HEK293 (cell line): ENCODE results near the gene MLH3.
A peak's percentile ranks its signal among the peaks of the same experiment; 100 is the strongest.

Experiments used
- CTCF ChIA-PET: fragments of 350-600 bp; formaldehyde crosslinking; extraction: SDS; loops from one replicate; lab custom pipeline; 2021; ENCODE audit warnings: antibody characterized with exemption; lab: Yijun Ruan, JAX
- POLR2A ChIA-PET: fragments of 300-600 bp; formaldehyde crosslinking; extraction: SDS; loops from one replicate; lab custom pipeline; 2020; ENCODE audit warnings: antibody characterized with exemption, inconsistent platforms; lab: Yijun Ruan, JAX
- H3K27ac ChIP-seq: fragments of 200-500 bp; sonication (Bioruptor generic); 2 replicates; pipeline ENCODE4 v1.5.1; 2014; ENCODE audit warnings: low read depth, low read length, control low read depth, inconsistent platforms; ENCODE audit errors: extremely low read depth
- H3K36me3 ChIP-seq, 2 experiments: fragments of 200-500 bp in 1 of 2; sonication (Bioruptor generic) in 1 of 2; 1 replicate in 1 of 2; 2 replicates in 1 of 2; pipeline ENCODE4 v1.5.1; 2014 to 2017; ENCODE audit warnings: inconsistent platforms in 2 of 2, low read length in 2 of 2; ENCODE audit not compliant: control insufficient read depth in 2 of 2, insufficient read depth in 1 of 2
- H3K4me1 ChIP-seq: fragments of 200-500 bp; sonication (Bioruptor generic); 2 replicates; pipeline ENCODE4 v1.5.1; 2014; ENCODE audit warnings: mild to moderate bottlenecking, low read length, inconsistent platforms; ENCODE audit not compliant: control insufficient read depth, insufficient read depth
- H3K4me3 ChIP-seq: 2 replicates; pipeline ENCODE4 v1.5.1; 2011; ENCODE audit warnings: low read depth, mild to moderate bottlenecking, control low read depth, low read length, moderate library complexity
- H3K9me3 ChIP-seq: fragments of 200-500 bp; sonication (Bioruptor generic); 2 replicates; pipeline ENCODE4 v1.5.1; 2014; ENCODE audit warnings: low read depth, low read length, inconsistent platforms; ENCODE audit not compliant: control insufficient read depth, insufficient read depth
- BCL11A ChIP-seq: fragments of 450-650 bp; formaldehyde crosslinking; IDR thresholded peaks from 2 replicates; pipeline ENCODE4 v1.5.1; 2016; ENCODE audit warnings: low read depth, missing biosample characterization, missing genetic modification characterization
- KLF1 ChIP-seq: fragments of 450-650 bp; formaldehyde crosslinking; IDR thresholded peaks from 2 replicates; pipeline ENCODE4 v1.5.1; 2016; ENCODE audit warnings: missing biosample characterization, missing genetic modification characterization
- KLF10 ChIP-seq: fragments of 450-650 bp; IDR thresholded peaks from 2 replicates; pipeline ENCODE4 v1.5.1; 2018; ENCODE audit warnings: missing biosample characterization, mild to moderate bottlenecking, missing genetic modification characterization
- KLF16 ChIP-seq: fragments of 450-650 bp; formaldehyde crosslinking; IDR thresholded peaks from 2 replicates; pipeline ENCODE4 v1.5.1; 2017; ENCODE audit warnings: missing biosample characterization, missing genetic modification characterization
- KLF7 ChIP-seq: fragments of 450-650 bp; formaldehyde crosslinking; IDR thresholded peaks from 2 replicates; pipeline ENCODE4 v1.5.1; 2016; ENCODE audit warnings: missing biosample characterization, missing genetic modification characterization, borderline replicate concordance
- KLF8 ChIP-seq: fragments of 450-650 bp; formaldehyde crosslinking; IDR thresholded peaks from 2 replicates; pipeline ENCODE4 v1.5.1; 2016; ENCODE audit warnings: missing biosample characterization, missing genetic modification characterization
- OSR2 ChIP-seq: fragments of 450-650 bp; formaldehyde crosslinking; IDR thresholded peaks from 2 replicates; pipeline ENCODE4 v1.5.1; 2016; ENCODE audit warnings: missing biosample characterization, missing genetic modification characterization
- ZIC2 ChIP-seq: fragments of 450-650 bp; formaldehyde crosslinking; IDR thresholded peaks from 2 replicates; pipeline ENCODE4 v1.5.1; 2016; ENCODE audit warnings: missing biosample characterization, missing genetic modification characterization
- ZNF10 ChIP-seq: fragments of 450-650 bp; formaldehyde crosslinking; IDR thresholded peaks from 2 replicates; pipeline ENCODE4 v1.5.1; 2017; ENCODE audit warnings: missing biosample characterization, missing genetic modification characterization
- ZNF174 ChIP-seq: fragments of 450-650 bp; formaldehyde crosslinking; IDR thresholded peaks from 2 replicates; pipeline ENCODE4 v1.5.0; 2017; ENCODE audit warnings: missing biosample characterization, mild to moderate bottlenecking, missing genetic modification characterization
- ZNF223 ChIP-seq: fragments of 450-650 bp; formaldehyde crosslinking; IDR thresholded peaks from 2 replicates; pipeline ENCODE4 v1.5.1; 2016; ENCODE audit warnings: missing biosample characterization, missing genetic modification characterization
- ZNF341 ChIP-seq: fragments of 450-650 bp; formaldehyde crosslinking; IDR thresholded peaks from 2 replicates; pipeline ENCODE4; 2016; ENCODE audit warnings: low read depth, missing biosample characterization, missing genetic modification characterization
- ZNF544 ChIP-seq: fragments of 450-650 bp; formaldehyde crosslinking; IDR thresholded peaks from 2 replicates; pipeline ENCODE4 v1.5.0; 2017; ENCODE audit warnings: missing biosample characterization, missing genetic modification characterization
- ZNF561 ChIP-seq: fragments of 450-650 bp; IDR thresholded peaks from 2 replicates; pipeline ENCODE4 v1.5.1; 2018; ENCODE audit warnings: missing biosample characterization, missing genetic modification characterization, borderline replicate concordance
- ZNF600 ChIP-seq: fragments of 450-650 bp; formaldehyde crosslinking; IDR thresholded peaks from 2 replicates; pipeline ENCODE4 v1.5.1; 2016; ENCODE audit warnings: missing biosample characterization, missing genetic modification characterization
- ZNF610 ChIP-seq: fragments of 450-650 bp; formaldehyde crosslinking; IDR thresholded peaks from 2 replicates; pipeline ENCODE4 v1.5.1; 2016; ENCODE audit warnings: missing biosample characterization, missing genetic modification characterization, borderline replicate concordance
- ZSCAN30 ChIP-seq: fragments of 450-650 bp; IDR thresholded peaks from 2 replicates; pipeline ENCODE4 v1.5.1; 2018; ENCODE audit warnings: missing biosample characterization, mild to moderate bottlenecking, missing genetic modification characterization, moderate library complexity
- TF ChIP-seq, protein P1 (sequence below): fragments of 450-650 bp; formaldehyde crosslinking; IDR thresholded peaks from 2 replicates; pipeline ENCODE4 v1.5.1; 2016; ENCODE audit warnings: missing biosample characterization, missing genetic modification characterization
- TF ChIP-seq, protein P2 (sequence below): fragments of 450-650 bp; formaldehyde crosslinking; IDR thresholded peaks from 2 replicates; pipeline ENCODE4 v1.5.1; 2016; ENCODE audit warnings: missing biosample characterization, missing genetic modification characterization
- TF ChIP-seq, protein P3 (sequence below): fragments of 450-650 bp; formaldehyde crosslinking; IDR thresholded peaks from 2 replicates; pipeline ENCODE4 v1.5.1; 2016; ENCODE audit warnings: missing biosample characterization, missing genetic modification characterization
- TF ChIP-seq, protein P4 (sequence below): fragments of 450-650 bp; formaldehyde crosslinking; IDR thresholded peaks from 2 replicates; pipeline ENCODE4 v1.5.1; 2016; ENCODE audit warnings: missing biosample characterization, missing genetic modification characterization
- TF ChIP-seq, protein P5 (sequence below): fragments of 450-650 bp; formaldehyde crosslinking; conservative IDR thresholded peaks from 2 replicates; pipeline ENCODE4 v1.5.1; 2016; ENCODE audit warnings: low read depth, missing biosample characterization, missing genetic modification characterization
- TF ChIP-seq, protein P6 (sequence below): fragments of 450-650 bp; formaldehyde crosslinking; IDR thresholded peaks from 2 replicates; pipeline ENCODE4 v1.5.1; 2016; ENCODE audit warnings: missing biosample characterization, missing genetic modification characterization

MLH3 gene

DNA sequence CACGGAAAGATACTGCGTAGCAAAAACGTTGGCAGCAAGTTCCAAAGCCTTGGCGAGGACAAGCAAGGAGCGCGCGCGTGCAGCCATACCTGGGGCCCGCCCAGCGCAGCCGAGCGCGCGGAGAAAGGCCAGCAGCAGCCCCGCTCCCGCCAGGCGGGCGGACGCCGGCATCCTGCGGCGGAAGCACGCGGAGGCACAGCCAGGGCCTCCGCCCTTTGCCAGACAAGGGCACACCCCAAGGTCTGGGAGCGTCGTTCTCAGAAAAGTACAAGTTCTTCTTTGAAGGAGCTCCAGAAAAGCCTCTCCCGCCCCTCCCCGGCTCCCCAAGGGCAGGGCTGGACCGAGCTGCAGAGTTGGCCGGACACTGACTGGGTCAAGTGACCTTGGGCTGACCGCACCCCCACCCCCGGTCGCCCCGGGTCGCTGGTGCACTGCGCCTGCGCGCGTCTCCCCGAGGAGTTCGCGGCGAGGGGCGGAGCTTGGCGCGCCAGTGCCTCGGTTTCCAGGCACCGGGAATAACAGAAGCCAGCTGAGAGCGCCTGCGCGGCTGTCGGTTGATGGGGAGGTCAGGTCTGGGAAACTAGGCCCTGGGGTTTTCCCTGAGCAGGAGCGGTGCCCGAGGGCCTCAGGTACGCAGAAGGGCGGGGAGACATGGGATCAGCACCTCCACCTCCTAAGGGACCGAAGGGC lies 18.0 kb upstream of the MLH3 start, which contains the start of gene ZC2HC1C:
ZC2HC1C (plus strand) TSS at position 521 of the 690 bp plus-strand sequence. CDS start 933 bp downstream, outside the sequence.
- ChIA-PET CTCF (interaction anchor here (0.6 to 1.5 kb wide), 4 partner anchors 19 to 638 kb away, joined by 3 to 8 read pairs (median 4); no protein-coding TSS in a partner anchor), POLR2A (interaction anchor here (0.5 to 1.4 kb wide), 8 partner anchors 16 to 1499 kb away, joined by 3 to 5 read pairs (median 3); partner anchors contain the start of genes MLH3, NEK9, NPC2 and PGF)
- peak within 1 kb of the TSS; percentile 78 for H3K27ac ChIP-seq
- H3K9me3 ChIP-seq, result no peaks in the 10 kb centered on the region
- H3K36me3 ChIP-seq, result no peaks in the 10 kb centered on the region
- peaks cover 5% of the 10 kb centered on the region for H3K4me1 ChIP-seq
- H3K4me3 ChIP-seq, result peak within 1 kb of the TSS; percentile 60
- TF ChIP-seq, protein P1, sequence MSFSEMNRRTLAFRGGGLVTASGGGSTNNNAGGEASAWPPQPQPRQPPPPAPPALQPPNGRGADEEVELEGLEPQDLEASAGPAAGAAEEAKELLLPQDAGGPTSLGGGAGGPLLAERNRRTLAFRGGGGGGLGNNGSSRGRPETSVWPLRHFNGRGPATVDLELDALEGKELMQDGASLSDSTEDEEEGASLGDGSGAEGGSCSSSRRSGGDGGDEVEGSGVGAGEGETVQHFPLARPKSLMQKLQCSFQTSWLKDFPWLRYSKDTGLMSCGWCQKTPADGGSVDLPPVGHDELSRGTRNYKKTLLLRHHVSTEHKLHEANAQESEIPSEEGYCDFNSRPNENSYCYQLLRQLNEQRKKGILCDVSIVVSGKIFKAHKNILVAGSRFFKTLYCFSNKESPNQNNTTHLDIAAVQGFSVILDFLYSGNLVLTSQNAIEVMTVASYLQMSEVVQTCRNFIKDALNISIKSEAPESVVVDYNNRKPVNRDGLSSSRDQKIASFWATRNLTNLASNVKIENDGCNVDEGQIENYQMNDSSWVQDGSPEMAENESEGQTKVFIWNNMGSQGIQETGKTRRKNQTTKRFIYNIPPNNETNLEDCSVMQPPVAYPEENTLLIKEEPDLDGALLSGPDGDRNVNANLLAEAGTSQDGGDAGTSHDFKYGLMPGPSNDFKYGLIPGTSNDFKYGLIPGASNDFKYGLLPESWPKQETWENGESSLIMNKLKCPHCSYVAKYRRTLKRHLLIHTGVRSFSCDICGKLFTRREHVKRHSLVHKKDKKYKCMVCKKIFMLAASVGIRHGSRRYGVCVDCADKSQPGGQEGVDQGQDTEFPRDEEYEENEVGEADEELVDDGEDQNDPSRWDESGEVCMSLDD (tag by site-specific recombination), result peak; percentile 78
- TF ChIP-seq KLF7 (peak; percentile 88; the same call in 1 of the 2 replicates), ZNF341 (tag by site-specific recombination) (peak; percentile 56; the same call in 1 of the 2 replicates), ZNF600 (tag by site-specific recombination) (peak; percentile 32; the same call in 1 of the 2 replicates), ZNF10 (0 out of 2 replicates have a peak, but pooled peaks have one; percentile 32), KLF8 (tag by site-specific recombination) (peak; percentile 80), ZNF561 (tag by site-specific recombination) (peak; percentile 53; the same call in 1 of the 2 replicates), ZSCAN30 (tag by site-specific recombination) (peak; percentile 83), OSR2 (tag by site-specific recombination) (peak; percentile 49; the same call in 1 of the 2 replicates), ZNF544 (no peak), ZIC2 (tag by site-specific recombination) (peak; percentile 73), KLF10 (tag by site-specific recombination) (0 out of 2 replicates have a peak, but pooled peaks have one; percentile 24), ZNF174 (tag by site-specific recombination) (no peak), ZNF223 (tag by site-specific recombination) (no peak), BCL11A (tag by site-specific recombination) (peak; percentile 98), KLF1 (tag by site-specific recombination) (peak; percentile 82), ZNF610 (tag by site-specific recombination) (0 out of 2 replicates have a peak, but pooled peaks have one; percentile 15), KLF16 (tag by site-specific recombination) (peak; percentile 43; the same call in 1 of the 2 replicates)
- TF ChIP-seq, protein P2, sequence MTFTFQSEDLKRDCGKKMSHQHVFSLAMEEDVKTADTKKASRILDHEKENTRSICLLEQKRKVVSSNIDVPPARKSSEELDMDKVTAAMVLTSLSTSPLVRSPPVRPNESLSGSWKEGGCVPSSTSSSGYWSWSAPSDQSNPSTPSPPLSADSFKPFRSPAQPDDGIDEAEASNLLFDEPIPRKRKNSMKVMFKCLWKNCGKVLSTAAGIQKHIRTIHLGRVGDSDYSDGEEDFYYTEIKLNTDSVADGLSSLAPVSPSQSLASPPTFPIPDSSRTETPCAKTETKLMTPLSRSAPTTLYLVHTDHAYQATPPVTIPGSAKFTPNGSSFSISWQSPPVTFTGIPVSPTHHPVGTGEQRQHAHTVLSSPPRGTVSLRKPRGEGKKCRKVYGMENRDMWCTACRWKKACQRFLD (tag by site-specific recombination), result no peak
- TF ChIP-seq, protein P3, sequence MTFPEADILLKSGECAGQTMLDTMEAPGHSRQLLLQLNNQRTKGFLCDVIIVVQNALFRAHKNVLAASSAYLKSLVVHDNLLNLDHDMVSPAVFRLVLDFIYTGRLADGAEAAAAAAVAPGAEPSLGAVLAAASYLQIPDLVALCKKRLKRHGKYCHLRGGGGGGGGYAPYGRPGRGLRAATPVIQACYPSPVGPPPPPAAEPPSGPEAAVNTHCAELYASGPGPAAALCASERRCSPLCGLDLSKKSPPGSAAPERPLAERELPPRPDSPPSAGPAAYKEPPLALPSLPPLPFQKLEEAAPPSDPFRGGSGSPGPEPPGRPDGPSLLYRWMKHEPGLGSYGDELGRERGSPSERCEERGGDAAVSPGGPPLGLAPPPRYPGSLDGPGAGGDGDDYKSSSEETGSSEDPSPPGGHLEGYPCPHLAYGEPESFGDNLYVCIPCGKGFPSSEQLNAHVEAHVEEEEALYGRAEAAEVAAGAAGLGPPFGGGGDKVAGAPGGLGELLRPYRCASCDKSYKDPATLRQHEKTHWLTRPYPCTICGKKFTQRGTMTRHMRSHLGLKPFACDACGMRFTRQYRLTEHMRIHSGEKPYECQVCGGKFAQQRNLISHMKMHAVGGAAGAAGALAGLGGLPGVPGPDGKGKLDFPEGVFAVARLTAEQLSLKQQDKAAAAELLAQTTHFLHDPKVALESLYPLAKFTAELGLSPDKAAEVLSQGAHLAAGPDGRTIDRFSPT, result peak; percentile 64; the same call in 1 of the 2 replicates
- TF ChIP-seq, protein P4, sequence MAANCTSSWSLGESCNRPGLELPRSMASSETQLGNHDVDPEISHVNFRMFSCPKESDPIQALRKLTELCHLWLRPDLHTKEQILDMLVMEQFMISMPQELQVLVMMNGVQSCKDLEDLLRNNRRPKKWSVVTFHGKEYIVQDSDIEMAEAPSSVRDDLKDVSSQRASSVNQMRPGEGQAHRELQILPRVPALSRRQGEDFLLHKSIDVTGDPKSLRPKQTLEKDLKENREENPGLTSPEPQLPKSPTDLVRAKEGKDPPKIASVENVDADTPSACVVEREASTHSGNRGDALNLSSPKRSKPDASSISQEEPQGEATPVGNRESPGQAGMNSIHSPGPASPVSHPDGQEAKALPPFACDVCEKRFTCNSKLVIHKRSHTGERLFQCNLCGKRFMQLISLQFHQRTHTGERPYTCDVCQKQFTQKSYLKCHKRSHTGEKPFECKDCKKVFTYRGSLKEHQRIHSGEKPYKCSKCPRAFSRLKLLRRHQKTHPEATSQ (tag by site-specific recombination), result no peak
- TF ChIP-seq, protein P5, sequence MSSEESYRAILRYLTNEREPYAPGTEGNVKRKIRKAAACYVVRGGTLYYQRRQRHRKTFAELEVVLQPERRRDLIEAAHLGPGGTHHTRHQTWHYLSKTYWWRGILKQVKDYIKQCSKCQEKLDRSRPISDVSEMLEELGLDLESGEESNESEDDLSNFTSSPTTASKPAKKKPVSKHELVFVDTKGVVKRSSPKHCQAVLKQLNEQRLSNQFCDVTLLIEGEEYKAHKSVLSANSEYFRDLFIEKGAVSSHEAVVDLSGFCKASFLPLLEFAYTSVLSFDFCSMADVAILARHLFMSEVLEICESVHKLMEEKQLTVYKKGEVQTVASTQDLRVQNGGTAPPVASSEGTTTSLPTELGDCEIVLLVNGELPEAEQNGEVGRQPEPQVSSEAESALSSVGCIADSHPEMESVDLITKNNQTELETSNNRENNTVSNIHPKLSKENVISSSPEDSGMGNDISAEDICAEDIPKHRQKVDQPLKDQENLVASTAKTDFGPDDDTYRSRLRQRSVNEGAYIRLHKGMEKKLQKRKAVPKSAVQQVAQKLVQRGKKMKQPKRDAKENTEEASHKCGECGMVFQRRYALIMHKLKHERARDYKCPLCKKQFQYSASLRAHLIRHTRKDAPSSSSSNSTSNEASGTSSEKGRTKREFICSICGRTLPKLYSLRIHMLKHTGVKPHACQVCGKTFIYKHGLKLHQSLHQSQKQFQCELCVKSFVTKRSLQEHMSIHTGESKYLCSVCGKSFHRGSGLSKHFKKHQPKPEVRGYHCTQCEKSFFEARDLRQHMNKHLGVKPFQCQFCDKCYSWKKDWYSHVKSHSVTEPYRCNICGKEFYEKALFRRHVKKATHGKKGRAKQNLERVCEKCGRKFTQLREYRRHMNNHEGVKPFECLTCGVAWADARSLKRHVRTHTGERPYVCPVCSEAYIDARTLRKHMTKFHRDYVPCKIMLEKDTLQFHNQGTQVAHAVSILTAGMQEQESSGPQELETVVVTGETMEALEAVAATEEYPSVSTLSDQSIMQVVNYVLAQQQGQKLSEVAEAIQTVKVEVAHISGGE (tag by site-specific recombination), result peak; percentile 37; the same call in 1 of the 2 replicates
- TF ChIP-seq, protein P6, sequence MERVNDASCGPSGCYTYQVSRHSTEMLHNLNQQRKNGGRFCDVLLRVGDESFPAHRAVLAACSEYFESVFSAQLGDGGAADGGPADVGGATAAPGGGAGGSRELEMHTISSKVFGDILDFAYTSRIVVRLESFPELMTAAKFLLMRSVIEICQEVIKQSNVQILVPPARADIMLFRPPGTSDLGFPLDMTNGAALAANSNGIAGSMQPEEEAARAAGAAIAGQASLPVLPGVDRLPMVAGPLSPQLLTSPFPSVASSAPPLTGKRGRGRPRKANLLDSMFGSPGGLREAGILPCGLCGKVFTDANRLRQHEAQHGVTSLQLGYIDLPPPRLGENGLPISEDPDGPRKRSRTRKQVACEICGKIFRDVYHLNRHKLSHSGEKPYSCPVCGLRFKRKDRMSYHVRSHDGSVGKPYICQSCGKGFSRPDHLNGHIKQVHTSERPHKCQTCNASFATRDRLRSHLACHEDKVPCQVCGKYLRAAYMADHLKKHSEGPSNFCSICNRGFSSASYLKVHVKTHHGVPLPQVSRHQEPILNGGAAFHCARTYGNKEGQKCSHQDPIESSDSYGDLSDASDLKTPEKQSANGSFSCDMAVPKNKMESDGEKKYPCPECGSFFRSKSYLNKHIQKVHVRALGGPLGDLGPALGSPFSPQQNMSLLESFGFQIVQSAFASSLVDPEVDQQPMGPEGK (tag by site-specific recombination), result peak; percentile 77
